ENCODE data around the gene LRP1-AS.

DNA sequence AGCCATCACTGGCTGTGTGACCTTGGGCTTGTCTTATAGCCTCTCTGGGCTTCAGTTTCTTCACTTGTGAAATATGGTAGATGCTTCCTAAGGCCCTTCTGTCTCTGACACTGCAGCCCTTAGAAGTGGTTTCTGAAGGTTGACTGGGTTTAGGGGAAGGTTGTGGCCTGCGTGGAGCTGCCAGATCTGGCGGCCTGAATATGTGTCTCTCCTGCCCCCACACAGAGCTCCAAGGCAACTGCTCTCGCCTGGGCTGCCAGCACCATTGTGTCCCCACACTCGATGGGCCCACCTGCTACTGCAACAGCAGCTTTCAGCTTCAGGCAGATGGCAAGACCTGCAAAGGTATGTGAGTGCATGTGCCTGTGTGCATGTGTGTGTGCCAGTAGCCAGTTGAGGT lies 4.0 kb downstream of the LRP1-AS start:
- TF ChIP-seq, protein P1, sequence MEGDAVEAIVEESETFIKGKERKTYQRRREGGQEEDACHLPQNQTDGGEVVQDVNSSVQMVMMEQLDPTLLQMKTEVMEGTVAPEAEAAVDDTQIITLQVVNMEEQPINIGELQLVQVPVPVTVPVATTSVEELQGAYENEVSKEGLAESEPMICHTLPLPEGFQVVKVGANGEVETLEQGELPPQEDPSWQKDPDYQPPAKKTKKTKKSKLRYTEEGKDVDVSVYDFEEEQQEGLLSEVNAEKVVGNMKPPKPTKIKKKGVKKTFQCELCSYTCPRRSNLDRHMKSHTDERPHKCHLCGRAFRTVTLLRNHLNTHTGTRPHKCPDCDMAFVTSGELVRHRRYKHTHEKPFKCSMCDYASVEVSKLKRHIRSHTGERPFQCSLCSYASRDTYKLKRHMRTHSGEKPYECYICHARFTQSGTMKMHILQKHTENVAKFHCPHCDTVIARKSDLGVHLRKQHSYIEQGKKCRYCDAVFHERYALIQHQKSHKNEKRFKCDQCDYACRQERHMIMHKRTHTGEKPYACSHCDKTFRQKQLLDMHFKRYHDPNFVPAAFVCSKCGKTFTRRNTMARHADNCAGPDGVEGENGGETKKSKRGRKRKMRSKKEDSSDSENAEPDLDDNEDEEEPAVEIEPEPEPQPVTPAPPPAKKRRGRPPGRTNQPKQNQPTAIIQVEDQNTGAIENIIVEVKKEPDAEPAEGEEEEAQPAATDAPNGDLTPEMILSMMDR (IDR thresholded peaks at IDR 0.05; ENCODE audit: insufficient read depth, low read depth, low read length) = no peak
- TF ChIP-seq EZH2 (IDR thresholded peaks at IDR 0.05; ENCODE audit: insufficient read depth, low read length) = no peak
